NCI-H128 (cell line): ENCODE measurements around the gene GNG5.
"Not testable (repeated sequence)": the region's sequence is repeated elsewhere in the genome, so short reads cannot be mapped to it uniquely, and the experiment has no call there.

ENCODE experiments used
- DNase-seq: peaks from one replicate; lab custom pipeline; 2025; ENCODE audit not compliant: unreplicated experiment; lab: John Stamatoyannopoulos, UW

The GNG5 gene

DNA sequence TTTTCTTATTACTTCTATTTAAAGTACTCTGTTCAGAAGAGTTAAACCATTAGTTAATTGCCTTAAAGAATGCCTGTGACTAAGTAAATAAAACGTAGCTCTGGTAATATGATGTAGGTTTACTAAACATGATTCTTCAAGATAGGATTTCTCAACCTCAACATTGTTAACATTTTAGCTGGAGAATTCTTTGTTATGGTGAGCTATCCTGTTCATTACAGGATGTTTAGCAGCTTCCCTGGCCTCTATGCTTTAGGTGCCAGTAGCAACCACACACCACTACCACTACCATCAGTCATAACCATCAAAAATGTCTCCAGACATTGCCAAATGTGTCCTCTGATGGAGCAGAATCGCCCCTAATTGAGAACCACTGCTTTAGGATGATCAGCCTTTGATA is 16.6 kb downstream of the GNG5 start:
- DNase-seq: no peak

GRCh38 chr1:84488107-84488506 is 18.3 kb downstream of the GNG5 start:
- DNase-seq: no peak

DNA sequence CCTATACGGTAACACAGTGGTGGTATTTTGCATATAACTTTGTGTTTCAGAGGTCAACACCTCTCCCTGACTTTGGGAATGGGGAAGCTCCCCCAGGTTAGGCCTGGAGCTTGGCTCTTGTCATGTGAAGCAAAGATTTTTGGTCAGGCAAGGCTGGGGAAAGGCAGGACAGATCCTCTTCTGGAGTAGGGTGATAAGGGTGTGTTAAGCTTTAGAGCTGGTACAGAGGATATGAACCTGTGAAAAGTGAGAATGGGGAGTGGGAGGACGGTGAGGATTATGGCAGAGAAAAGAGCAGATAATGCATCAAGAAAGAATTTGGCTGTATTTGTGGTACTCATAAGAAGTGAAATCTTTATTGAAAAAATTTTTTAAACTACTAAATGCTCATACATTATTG is 25.1 kb downstream of the GNG5 start:
- DNase-seq: no peak

GRCh38 chr1:84480650-84481049 is 25.7 kb downstream of the GNG5 start:
- DNase-seq: no peak

- no peak for DNase-seq
These were observed 26.4 kb downstream of the GNG5 start for GRCh38 chr1:84479998-84480397.

- peak; percentile 23 for DNase-seq
These were observed 27.2 kb downstream of the GNG5 start, which contains the start of gene RPF1 for GRCh38 chr1:84478876-84479868. Gene RPF1, plus strand, starts transcription at chr1:84479266. Its CDS starts 16 bp downstream, at chr1:84479282.

GRCh38 chr1:84476225-84476624 is 30.2 kb downstream of the GNG5 start:
- DNase-seq: no peak

- no peak for DNase-seq
These were observed 39.1 kb downstream of the GNG5 start for GRCh38 chr1:84467298-84467697.

DNA sequence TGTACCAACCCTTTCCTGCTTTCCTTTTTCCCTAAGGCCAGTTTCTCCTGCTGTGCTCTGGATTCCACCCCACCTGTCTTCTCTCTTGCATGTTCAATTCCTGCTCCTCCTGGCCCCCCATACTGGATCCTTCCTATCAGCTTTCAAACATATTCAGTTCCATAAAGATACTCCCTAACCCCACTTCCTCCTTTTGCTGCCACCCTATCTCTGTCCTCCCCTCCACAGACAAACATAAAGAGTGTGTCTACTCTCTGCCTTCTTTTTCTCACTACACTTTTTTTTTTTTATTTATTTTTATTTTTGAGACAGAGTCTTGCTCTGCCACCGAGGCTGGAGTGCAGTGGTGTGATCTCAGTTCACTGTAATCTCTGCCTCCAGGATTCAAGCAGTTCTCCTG is 44.3 kb downstream of the GNG5 start:
- DNase-seq: no peak

GRCh38 chr1:84452436-84452835 is 53.9 kb downstream of the GNG5 start:
- no peak for DNase-seq

GRCh38 chr1:84450910-84451309 is 55.5 kb downstream of the GNG5 start:
- no peak for DNase-seq

GRCh38 chr1:84448704-84449103 is 57.7 kb downstream of the GNG5 start:
- DNase-seq: not testable (repeated sequence)
